B cell (primary cell): ENCODE measurements around the gene ITPR2. TPM values are rescaled to one million over a fixed set of nuclear protein-coding genes. Genes with fewer than 3 reads are reported as not detected.

Source experiments
- ATAC-seq: fragments of 200-7000 bp; cut with Tn5 transposase; one replicate; pipeline ENCODE4 v1.10.0; 2021; ENCODE audit warnings: low read depth, mild to moderate bottlenecking, moderate number of reproducible peaks, moderate library complexity
- CTCF ChIA-PET: fragments of 350-600 bp; sonication (Branson Sonifier 250); formaldehyde crosslinking; loops from one replicate; lab custom pipeline; 2021; ENCODE audit warnings: antibody characterized with exemption, inconsistent platforms; lab: Charles Lee
- POLR2A ChIA-PET: fragments of 350-600 bp; sonication (Branson Sonifier 250); formaldehyde crosslinking; loops from one replicate; lab custom pipeline; 2021; ENCODE audit warnings: antibody characterized with exemption; lab: Charles Lee
- DNase-seq: peaks from one replicate; pipeline ENCODE4 v3.0.0; 2013
- H2AFZ ChIP-seq: 2 replicates; pipeline ENCODE4 v1.6.1; 2012; ENCODE audit warnings: mild to moderate bottlenecking, low read depth, low read length; ENCODE audit not compliant: insufficient read depth, poor library complexity, severe bottlenecking
- H3K27ac ChIP-seq, 2 donors: 1 replicate in 1 of 2; 2 replicates in 1 of 2; pipeline ENCODE4 v1.5.1; 2012 to 2013; ENCODE audit warnings: low read length in 2 of 2, mild to moderate bottlenecking in 2 of 2, moderate library complexity in 1 of 2
- H3K27me3 ChIP-seq, 4 experiments: fragments of 200-600 bp in 1 of 4; sonication (generic) in 1 of 4; replicated peaks in 1 of 4; 1 replicate in 2 of 4; 2 replicates in 2 of 4; pipeline versions ENCODE4 v1.6.1 to v1.7.0; 2013 to 2016; ENCODE audit warnings: low read length in 3 of 4, mild to moderate bottlenecking in 2 of 4, mixed read lengths in 1 of 4, moderate library complexity in 1 of 4; ENCODE audit not compliant: insufficient read depth in 4 of 4, control insufficient read depth in 3 of 4; ENCODE audit errors: control extremely low read depth in 1 of 4
- H3K36me3 ChIP-seq, 2 experiments: replicated peaks in 1 of 2; 1 replicate in 1 of 2; 2 replicates in 1 of 2; pipeline versions ENCODE4 v1.6.1 to v1.7.1; 2013; ENCODE audit warnings: low read length in 1 of 2; ENCODE audit not compliant: insufficient read depth in 2 of 2, control insufficient read depth in 1 of 2; ENCODE audit errors: control extremely low read depth in 1 of 2, extremely low read depth in 1 of 2
- H3K4me1 ChIP-seq, 2 donors: fragments of 200-600 bp in 1 of 2; sonication (generic) in 1 of 2; 1 replicate in 1 of 2; 2 replicates in 1 of 2; pipeline versions ENCODE4 v1.5.1 to v1.6.1; 2013 to 2017; ENCODE audit warnings: low read length in 2 of 2; ENCODE audit not compliant: control insufficient read depth in 2 of 2, insufficient read depth in 2 of 2
- H3K4me2 ChIP-seq: replicated peaks from 2 replicates; pipeline ENCODE3; 2012; ENCODE audit warnings: mild to moderate bottlenecking, low read depth, low read length; ENCODE audit not compliant: poor library complexity, severe bottlenecking
- H3K4me3 ChIP-seq, 5 experiments: fragments of 200-600 bp in 1 of 5; sonication (generic) in 1 of 5; 1 replicate in 3 of 5; 2 replicates in 2 of 5; pipeline versions ENCODE4 v1.5.1 to v1.7.0; 2011 to 2016; ENCODE audit warnings: low read length in 4 of 5, mild to moderate bottlenecking in 4 of 5, low read depth in 2 of 5, control low read depth in 1 of 5, moderate library complexity in 1 of 5; ENCODE audit not compliant: insufficient read depth in 1 of 5; ENCODE audit errors: control extremely low read depth in 1 of 5, extremely low read depth in 1 of 5
- H3K79me2 ChIP-seq: fragments of 200-600 bp; sonication (generic); one replicate; pipeline ENCODE4 v1.6.0; 2016; ENCODE audit warnings: low read length; ENCODE audit not compliant: control insufficient read depth, insufficient read depth
- H3K9ac ChIP-seq: fragments of 200-600 bp; sonication (generic); 2 replicates; pipeline ENCODE4 v1.6.1; 2017; ENCODE audit warnings: mild to moderate bottlenecking, low read length, moderate library complexity
- H3K9me3 ChIP-seq, 3 donors: one replicate each; pipeline versions ENCODE4 v1.6.1 to v1.7.1; 2013; ENCODE audit warnings: low read length in 2 of 3; ENCODE audit not compliant: control insufficient read depth in 2 of 3, insufficient read depth in 1 of 3; ENCODE audit errors: control extremely low read depth in 1 of 3
- H4K20me1 ChIP-seq: 2 replicates; pipeline ENCODE4 v1.6.0; 2012; ENCODE audit warnings: mild to moderate bottlenecking, low read length; ENCODE audit not compliant: insufficient read depth, control insufficient read depth, poor library complexity, severe bottlenecking
- H3K27ac Mint-ChIP-seq: one replicate; pipeline ENCODE4 v1.8.0; 2021; ENCODE audit warnings: mixed read lengths
- H3K27me3 Mint-ChIP-seq: one replicate; pipeline ENCODE4 v1.8.0; 2021; ENCODE audit warnings: mixed read lengths
- H3K4me1 Mint-ChIP-seq: one replicate; pipeline ENCODE4 v1.8.0; 2021; ENCODE audit warnings: mixed read lengths
- H3K4me3 Mint-ChIP-seq: one replicate; pipeline ENCODE4 v1.8.0; 2021; ENCODE audit warnings: mixed read lengths
- H3K9me3 Mint-ChIP-seq: one replicate; pipeline ENCODE4 v1.8.0; 2022; ENCODE audit warnings: mixed read lengths; ENCODE audit not compliant: insufficient read depth
- CTCF ChIP-seq: fragments of 200-600 bp; IDR thresholded peaks from one replicate; pipeline ENCODE4 v1.8.0; 2022; ENCODE audit warnings: antibody characterized with exemption, mild to moderate bottlenecking
- EZH2 ChIP-seq: IDR thresholded peaks from 2 replicates; pipeline ENCODE4 v1.6.1; 2012; ENCODE audit warnings: borderline replicate concordance, low read depth, mild to moderate bottlenecking, moderate library complexity, low read length; ENCODE audit not compliant: insufficient read depth, poor library complexity, severe bottlenecking
- WGBS: methylation state at CpG from one replicate; pipeline ENCODE4 v1.1.5; 2013; ENCODE audit warnings: missing lambda C conversion rate; ENCODE audit not compliant: insufficient coverage; 5-methylcytosine and 5-hydroxymethylcytosine counted together
- intact Hi-C: fragments of 100-400 bp; cut with micrococcal nuclease; formaldehyde crosslinking; loops from one replicate; pipeline ENCODE4 v1.10.0; 2022
- polyA plus RNA-seq: library from polyadenylated mRNA; depleted of rRNA; stranded (reverse); fragments of >200 nt; gene quantifications from 2 replicates; pipeline ENCODE4 v1.2.3, GENCODE V29; 2012
- total RNA-seq, 2 donors: library from RNA; stranded (reverse); fragments of 120-200 nt in 1 of 2; gene quantifications; 1 replicate in 1 of 2; 2 replicates in 1 of 2; pipeline versions ENCODE4 v1.2.3 to v1.2.4, GENCODE V29; 2013 to 2022

Gene ITPR2
- total and polyA plus RNA-seq, 2 donors (not counting 1 experiment from before 2014, with no cell fraction given), result 4.3 to 113 TPM

GRCh38 chr12:26327975-26328644 is 504.9 kb downstream of the ITPR2 start:
- peak; percentile 89 for ATAC-seq
- H3K4me3 Mint-ChIP-seq, result peak overlapping the region; percentile 42
- peak overlapping the region; percentile 60 for H3K4me2 ChIP-seq

More at GRCh38 chr12:26327975-26328644, 504.9 kb downstream of the ITPR2 start:
- Mint-ChIP-seq H3K27me3 (no peaks in the 10 kb centered on the region), H3K4me1 (peaks cover 24% of the 10 kb centered on the region), H3K9me3 (no peaks in the 10 kb centered on the region), H3K27ac (peak overlapping the region; percentile 73)
- Histone ChIP-seq H3K27me3 (no peaks in the 10 kb centered on the region), H4K20me1 (no peaks in the 10 kb centered on the region), H3K27ac (peak overlapping the region; percentile 1 to 69), H3K4me1 (peaks cover 13 to 19% of the 10 kb centered on the region in 2 donors), H3K9ac (peak overlapping the region; percentile 28), H3K9me3 (no peaks in the 10 kb centered on the region), H3K36me3 (no peaks in the 10 kb centered on the region), H2AFZ (peak overlapping the region; percentile 20), H3K79me2 (no peaks in the 10 kb centered on the region), H3K4me3 (no peak overlapping the region)
- intact Hi-C loops, result loop anchor here (1.0 to 5.0 kb wide), 2 partner anchors 30 to 211 kb away; no protein-coding TSS in a partner anchor
- ChIA-PET CTCF (interaction anchor here (1.3 kb wide), 2 partner anchors 13 to 141 kb away, joined by 3 read pairs; no protein-coding TSS in a partner anchor), POLR2A (interaction anchor here (0.6 to 1.1 kb wide), 2 partner anchors 10 to 77 kb away, joined by 3 read pairs; no protein-coding TSS in a partner anchor)
- 0% methylated on average over 1 of the region's 4 CpGs for WGBS
- DNase-seq, result peak; percentile 71
- TF ChIP-seq CTCF, result no peak
- TF ChIP-seq EZH2, result no peak
